ENCODE results near the gene NAGS. TPM values are rescaled to one million over a fixed set of nuclear protein-coding genes. Genes with fewer than 3 reads are reported as not detected.

The NAGS gene
- total and polyA plus RNA-seq, 4 donors, result 2.6 to 10.7 (median 5.0) TPM

DNA sequence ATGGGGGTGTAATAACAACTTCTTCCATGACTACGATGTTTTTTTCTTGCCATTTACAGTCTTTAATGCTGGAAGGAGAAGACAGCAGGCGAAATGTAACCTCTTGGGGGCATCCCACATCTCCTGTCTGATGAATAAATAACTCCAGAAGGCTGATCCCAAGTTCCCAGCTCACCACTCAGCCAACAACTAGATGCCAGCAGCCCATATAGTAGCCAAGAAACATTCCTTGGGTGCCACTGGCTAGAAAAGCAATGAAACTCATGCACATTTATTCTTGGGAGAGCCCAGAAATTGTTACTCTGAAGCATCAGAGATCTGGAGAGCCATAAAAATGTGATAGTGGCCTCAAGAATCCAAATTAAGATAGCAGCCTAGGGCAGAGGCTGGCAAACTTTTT, 33.0 kb downstream of the NAGS start:
- no peak for TF ChIP-seq CTCF (IDR thresholded peaks at IDR 0.05; ENCODE audit: control extremely low read depth, extremely low read depth)
- DNase-seq, result no peak
- ATAC-seq (ENCODE audit: insufficient read depth, low FRiP score), result no peak
- no peak overlapping the region for H3K4me3 ChIP-seq
- peaks cover 0 to 7% (median 3%) of the 10 kb centered on the region in 5 donors for H3K4me1 ChIP-seq (ENCODE audit: control insufficient read depth in 5 of 5, insufficient read depth in 5 of 5, low read length in 5 of 5)
- WGBS, 2 donors, result 99 to 100% methylated on average over 2 of the region's 2 CpGs
- no peak overlapping the region for H3K27ac ChIP-seq (ENCODE audit: low read depth in 1 of 2, low read length in 1 of 2)
- H3K36me3 ChIP-seq (ENCODE audit: control insufficient read depth in 4 of 4, insufficient read depth in 4 of 4, low read length in 4 of 4), result peaks cover 18 to 32% (median 19%) of the 10 kb centered on the region in 4 donors
- H3K27me3 ChIP-seq (ENCODE audit: control insufficient read depth in 3 of 3, insufficient read depth in 3 of 3, low read length in 2 of 3), result no peaks in the 10 kb centered on the region
- no peak overlapping the region for H3K9ac ChIP-seq (ENCODE audit: insufficient read depth in 1 of 2, low read length in 2 of 2)
- H3K9me3 ChIP-seq (ENCODE audit: control insufficient read depth in 4 of 4, insufficient read depth in 3 of 4, low read length in 3 of 4), result no peaks in the 10 kb centered on the region

GRCh38 chr17:44038604-44039011, 34.2 kb downstream of the NAGS start:
- DNase-seq (no peak), ATAC-seq (ENCODE audit: insufficient read depth, low FRiP score) (no peak)
- no peaks in the 10 kb centered on the region for H3K9me3 ChIP-seq (ENCODE audit: control insufficient read depth in 4 of 4, insufficient read depth in 3 of 4, low read length in 3 of 4)
- H3K27me3 ChIP-seq (ENCODE audit: control insufficient read depth in 3 of 3, insufficient read depth in 3 of 3, low read length in 2 of 3), result no peaks in the 10 kb centered on the region
- peaks cover 6 to 32% (median 17%) of the 10 kb centered on the region in 4 donors for H3K36me3 ChIP-seq (ENCODE audit: control insufficient read depth in 4 of 4, insufficient read depth in 4 of 4, low read length in 4 of 4)
- 89 to 90% methylated on average over 3 of the region's 3 CpGs for WGBS, 2 donors
- peaks cover 3 to 14% (median 7%) of the 10 kb centered on the region in 5 donors for H3K4me1 ChIP-seq (ENCODE audit: control insufficient read depth in 5 of 5, insufficient read depth in 5 of 5, low read length in 5 of 5)
- TF ChIP-seq CTCF (IDR thresholded peaks at IDR 0.05; ENCODE audit: control extremely low read depth, extremely low read depth), result no peak
- H3K4me3 ChIP-seq, result no peak overlapping the region
- no peak overlapping the region for H3K27ac ChIP-seq (ENCODE audit: low read depth in 1 of 2, low read length in 1 of 2)
- no peak overlapping the region for H3K9ac ChIP-seq (ENCODE audit: insufficient read depth in 1 of 2, low read length in 2 of 2)

DNA sequence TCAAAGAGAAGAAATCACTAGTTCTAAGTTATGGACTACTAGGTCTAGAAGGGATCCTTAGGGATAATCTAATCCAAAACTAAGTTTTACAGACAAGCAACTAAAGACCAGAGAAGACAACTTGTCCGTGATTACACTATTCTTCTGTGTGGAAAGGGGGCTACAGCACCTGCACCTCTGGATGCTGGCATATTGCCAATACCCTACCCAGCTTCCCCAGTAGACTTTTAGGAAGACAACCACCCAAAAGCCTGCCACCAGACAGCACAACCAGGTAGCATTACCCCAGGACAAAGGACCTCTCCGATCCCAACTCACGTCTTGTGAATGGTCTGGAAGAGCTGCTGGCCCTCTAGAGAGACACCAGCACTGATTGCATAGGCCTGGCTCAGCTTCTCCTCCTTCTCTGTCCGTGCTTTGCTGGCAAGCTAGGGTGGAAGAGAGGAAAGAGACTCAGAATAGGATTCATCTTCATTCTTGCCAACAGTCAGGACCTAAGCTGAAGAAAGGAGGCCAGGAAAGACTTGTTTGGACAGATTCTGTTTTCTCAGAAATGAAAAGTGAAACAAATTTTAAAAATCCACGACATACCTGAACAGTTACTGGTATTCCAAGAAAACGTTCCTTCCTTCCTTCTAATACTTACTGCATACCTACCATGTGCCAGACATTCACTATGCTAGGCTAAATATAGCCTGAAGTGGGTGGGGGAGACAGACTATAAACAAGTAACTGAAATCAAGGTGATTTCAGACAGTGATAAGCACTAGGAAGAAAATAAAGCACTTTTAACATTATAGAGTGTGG, 35.6 kb downstream of the NAGS start:
- TF ChIP-seq CTCF (IDR thresholded peaks at IDR 0.05; ENCODE audit: control extremely low read depth, extremely low read depth), result no peak
- Histone ChIP-seq H3K9ac (ENCODE audit: insufficient read depth in 1 of 2, low read length in 2 of 2) (no peak overlapping the region), H3K4me1 (ENCODE audit: control insufficient read depth in 5 of 5, insufficient read depth in 5 of 5, low read length in 5 of 5) (peaks cover 3 to 26% (median 10%) of the 10 kb centered on the region in 5 donors), H3K27ac (ENCODE audit: low read depth in 1 of 2, low read length in 1 of 2) (peak overlapping the region in 1 of 2 donors; percentile 72), H3K4me3 (no peak overlapping the region), H3K27me3 (ENCODE audit: control insufficient read depth in 3 of 3, insufficient read depth in 3 of 3, low read length in 2 of 3) (no peaks in the 10 kb centered on the region), H3K9me3 (ENCODE audit: control insufficient read depth in 4 of 4, insufficient read depth in 3 of 4, low read length in 3 of 4) (no peaks in the 10 kb centered on the region), H3K36me3 (ENCODE audit: control insufficient read depth in 4 of 4, insufficient read depth in 4 of 4, low read length in 4 of 4) (peaks cover 4 to 25% (median 14%) of the 10 kb centered on the region in 4 donors)
- 56 to 76% methylated on average over 6 of the region's 6 CpGs for WGBS, 2 donors
- DNase-seq, result no peak
- no peak for ATAC-seq (ENCODE audit: insufficient read depth, low FRiP score)

Measured in lung (tissue), 12 donors.